Neuronal stem cell (in vitro differentiated cells): Measurements from ENCODE around the gene APC2.

Source experiments
- DNase-seq: peaks from one replicate; pipeline ENCODE4 v3.0.0-alpha.2; 2013; ENCODE audit warnings: low spot score
- H2AFZ ChIP-seq: one replicate; pipeline ENCODE4 v1.6.1; 2013; ENCODE audit warnings: mild to moderate bottlenecking, low read length, inconsistent platforms
- H2AK5ac ChIP-seq: 2 replicates; pipeline ENCODE4 v1.6.1; 2013; ENCODE audit warnings: low read depth, mild to moderate bottlenecking, inconsistent platforms, low read length, moderate library complexity, mixed read lengths
- H2BK120ac ChIP-seq: 2 replicates; pipeline ENCODE4 v1.6.1; 2013; ENCODE audit warnings: low read depth, mild to moderate bottlenecking, inconsistent platforms, low read length, moderate library complexity, mixed read lengths
- H2BK12ac ChIP-seq: one replicate; pipeline ENCODE4 v1.6.1; 2013; ENCODE audit warnings: low read length, inconsistent platforms
- H2BK15ac ChIP-seq: 2 replicates; pipeline ENCODE4 v1.6.1; 2013; ENCODE audit warnings: mild to moderate bottlenecking, low read length, inconsistent platforms, mixed read lengths
- H2BK5ac ChIP-seq: one replicate; pipeline ENCODE4 v1.6.1; 2013; ENCODE audit warnings: inconsistent platforms, mild to moderate bottlenecking, low read length, moderate library complexity
- H3K14ac ChIP-seq: one replicate; pipeline ENCODE4 v1.6.1; 2013; ENCODE audit warnings: low read length, inconsistent platforms
- H3K18ac ChIP-seq: 2 replicates; pipeline ENCODE4 v1.6.1; 2013; ENCODE audit warnings: low read length, inconsistent platforms
- H3K23ac ChIP-seq: 2 replicates; pipeline ENCODE4 v1.6.1; 2013; ENCODE audit warnings: low read depth, mild to moderate bottlenecking, mixed read lengths, low read length, inconsistent platforms; ENCODE audit not compliant: poor library complexity
- H3K27ac ChIP-seq: replicated peaks from 3 replicates; pipeline ENCODE4 v1.5.1; 2013; ENCODE audit warnings: low read length, inconsistent platforms
- H3K27me3 ChIP-seq, 3 experiments: 2 replicates each; pipeline ENCODE4 v1.6.1; 2013; ENCODE audit warnings: low read length in 3 of 3, mild to moderate bottlenecking in 2 of 3, inconsistent platforms in 1 of 3, low read depth in 1 of 3, mixed read lengths in 1 of 3, moderate library complexity in 1 of 3; ENCODE audit not compliant: control insufficient read depth in 3 of 3, insufficient read depth in 3 of 3
- H3K36me3 ChIP-seq, 2 donors: replicated peaks in 1 of 2; 2 replicates each; pipeline ENCODE4 v1.6.1; 2013; ENCODE audit warnings: low read length in 2 of 2; ENCODE audit not compliant: control insufficient read depth in 2 of 2, insufficient read depth in 2 of 2
- H3K4ac ChIP-seq: 2 replicates; pipeline ENCODE4 v1.6.1; 2013; ENCODE audit warnings: inconsistent platforms, mild to moderate bottlenecking, low read length, moderate library complexity
- H3K4me1 ChIP-seq, 2 donors: 1 replicate in 1 of 2; 2 replicates in 1 of 2; pipeline ENCODE4 v1.6.1; 2013; ENCODE audit warnings: low read length in 2 of 2, low read depth in 1 of 2; ENCODE audit not compliant: control insufficient read depth in 2 of 2, insufficient read depth in 1 of 2
- H3K4me2 ChIP-seq: one replicate; pipeline ENCODE4 v1.6.1; 2013; ENCODE audit warnings: mild to moderate bottlenecking, low read length, inconsistent platforms; ENCODE audit not compliant: insufficient read depth, poor library complexity, severe bottlenecking
- H3K4me3 ChIP-seq, 2 donors: 2 replicates each; pipeline ENCODE4 v1.5.1; 2013; ENCODE audit warnings: low read length in 2 of 2, mild to moderate bottlenecking in 2 of 2, inconsistent platforms in 1 of 2, moderate library complexity in 1 of 2
- H3K79me1 ChIP-seq: one replicate; pipeline ENCODE4 v1.6.1; 2013; ENCODE audit warnings: low read depth, mild to moderate bottlenecking, inconsistent platforms, low read length, moderate library complexity
- H3K9ac ChIP-seq: one replicate; pipeline ENCODE4 v1.6.1; 2013; ENCODE audit warnings: mild to moderate bottlenecking, low read depth, low read length, inconsistent platforms; ENCODE audit not compliant: poor library complexity
- H3K9me3 ChIP-seq, 2 donors: replicated peaks in 1 of 2; 2 replicates each; pipeline versions ENCODE3 to v1.6.1; 2013; ENCODE audit warnings: low read length in 2 of 2, mild to moderate bottlenecking in 2 of 2, inconsistent platforms in 1 of 2, low read depth in 1 of 2, mixed read lengths in 1 of 2, moderate library complexity in 1 of 2; ENCODE audit not compliant: control insufficient read depth in 2 of 2, insufficient read depth in 1 of 2
- H4K8ac ChIP-seq: one replicate; pipeline ENCODE4 v1.6.1; 2013; ENCODE audit warnings: low read depth, mild to moderate bottlenecking, inconsistent platforms, low read length, moderate library complexity
- H4K91ac ChIP-seq: one replicate; pipeline ENCODE4 v1.6.1; 2013; ENCODE audit warnings: low read length, low read depth, mild to moderate bottlenecking, inconsistent platforms; ENCODE audit not compliant: poor library complexity
- WGBS, 2 donors: extraction: QIAGEN DNeasy Blood & Tissue Kit; methylation state at CpG; one replicate each; pipeline ENCODE4 v1.1.7; 2013; ENCODE audit warnings: missing lambda C conversion rate in 2 of 2, mixed read lengths in 1 of 2; ENCODE audit not compliant: insufficient read length in 2 of 2, insufficient replicate concordance in 1 of 2; ENCODE audit errors: extremely low coverage in 2 of 2; 5-methylcytosine and 5-hydroxymethylcytosine counted together

The APC2 gene

GRCh38 chr19:1457031-1457739 is 7.3 kb downstream of the APC2 start:
- no peak overlapping the region for H3K4ac ChIP-seq
- WGBS, 2 donors = no CpG with 5 or more reads among the region's 48 CpGs
- no peaks in the 10 kb centered on the region for H3K9me3 ChIP-seq
- no peak overlapping the region for H3K4me3 ChIP-seq
- H3K27ac ChIP-seq = no peak overlapping the region
- no peak overlapping the region for H2AK5ac ChIP-seq
- no peak overlapping the region for H3K4me2 ChIP-seq
- H3K79me1 ChIP-seq = peaks cover 17% of the 10 kb centered on the region
- no peak for DNase-seq
- H3K4me1 ChIP-seq = peaks cover 15 to 16% of the 10 kb centered on the region in 2 donors
- H2AFZ ChIP-seq = no peak overlapping the region
- H4K8ac ChIP-seq = no peak overlapping the region
- peak overlapping the region; percentile 63 for H3K9ac ChIP-seq
- H3K23ac ChIP-seq = peak overlapping the region; percentile 80
- no peak overlapping the region for H2BK5ac ChIP-seq
- H3K27me3 ChIP-seq = no peaks in the 10 kb centered on the region
- peak overlapping the region; percentile 30 for H2BK12ac ChIP-seq
- H4K91ac ChIP-seq = no peak overlapping the region
- peak overlapping the region; percentile 28 for H3K18ac ChIP-seq
- no peak overlapping the region for H2BK15ac ChIP-seq
- H3K14ac ChIP-seq = no peak overlapping the region
- H3K36me3 ChIP-seq = peaks cover 34 to 95% of the 10 kb centered on the region in 2 donors
- H2BK120ac ChIP-seq = no peak overlapping the region

DNA sequence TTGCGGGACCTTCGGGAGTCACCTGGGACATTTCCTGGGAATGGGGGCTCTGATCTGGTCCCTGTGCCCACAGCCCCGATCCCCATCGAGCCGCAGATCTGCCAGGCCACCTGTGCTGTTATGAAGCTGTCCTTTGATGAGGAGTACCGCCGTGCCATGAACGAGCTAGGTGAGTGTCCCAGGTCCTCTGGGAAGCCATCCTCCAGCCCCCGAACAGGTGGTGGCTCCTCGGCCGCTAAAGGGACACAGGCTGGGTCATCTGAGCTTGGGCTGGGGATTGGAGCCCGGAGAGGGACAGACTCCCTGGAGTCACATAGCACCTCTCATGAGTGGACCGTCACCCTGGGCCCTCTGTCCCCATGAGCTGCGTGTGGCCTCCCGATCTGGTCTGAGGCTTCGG is 8.0 kb downstream of the APC2 start:
- no peak overlapping the region for H3K4me3 ChIP-seq
- H4K91ac ChIP-seq = no peak overlapping the region
- H3K27ac ChIP-seq = no peak overlapping the region
- no peak overlapping the region for H2BK15ac ChIP-seq
- no peak overlapping the region for H2BK12ac ChIP-seq
- no CpG with 5 or more reads among the region's 16 CpGs for WGBS, 2 donors
- H2BK5ac ChIP-seq = no peak overlapping the region
- H3K9ac ChIP-seq = no peak overlapping the region
- no peak overlapping the region for H3K4ac ChIP-seq
- H3K23ac ChIP-seq = peak overlapping the region; percentile 43
- peak overlapping the region; percentile 3 for H4K8ac ChIP-seq
- H2AFZ ChIP-seq = no peak overlapping the region
- H2BK120ac ChIP-seq = no peak overlapping the region
- H2AK5ac ChIP-seq = no peak overlapping the region
- no peak overlapping the region for H3K18ac ChIP-seq
- H3K4me1 ChIP-seq = peaks cover 8 to 9% of the 10 kb centered on the region in 2 donors
- H3K14ac ChIP-seq = no peak overlapping the region
- peaks cover 11% of the 10 kb centered on the region for H3K79me1 ChIP-seq
- no peaks in the 10 kb centered on the region for H3K9me3 ChIP-seq
- no peak for DNase-seq
- H3K36me3 ChIP-seq = peaks cover 34 to 91% of the 10 kb centered on the region in 2 donors
- no peak overlapping the region for H3K4me2 ChIP-seq
- H3K27me3 ChIP-seq = no peaks in the 10 kb centered on the region

DNA sequence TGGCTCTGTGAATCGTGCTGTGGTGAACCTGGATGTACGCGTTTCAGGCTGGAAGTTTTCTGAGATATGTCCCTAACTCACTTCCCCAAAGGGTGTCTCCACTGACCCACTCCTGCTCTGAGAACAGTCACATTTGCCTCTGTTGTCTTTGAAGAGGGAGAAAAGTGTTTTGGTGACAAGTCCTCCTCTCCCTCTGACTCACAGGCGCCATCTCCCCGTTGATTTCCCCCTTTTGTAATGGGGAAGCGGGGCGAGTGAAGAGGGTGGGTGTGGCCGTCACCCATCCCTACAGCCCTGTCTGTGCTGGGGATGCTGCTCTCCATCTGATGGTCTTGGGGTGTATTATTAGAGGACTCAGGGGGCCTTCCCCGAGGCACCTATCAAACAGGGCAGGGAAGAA is 9.6 kb downstream of the APC2 start:
- no peaks in the 10 kb centered on the region for H3K9me3 ChIP-seq
- H3K79me1 ChIP-seq = peaks cover 10% of the 10 kb centered on the region
- no peak overlapping the region for H2AK5ac ChIP-seq
- WGBS, 2 donors = no CpG with 5 or more reads among the region's 9 CpGs
- no peak overlapping the region for H2BK5ac ChIP-seq
- H3K18ac ChIP-seq = no peak overlapping the region
- no peak overlapping the region for H3K14ac ChIP-seq
- no peak overlapping the region for H3K4ac ChIP-seq
- DNase-seq = no peak
- no peak overlapping the region for H2BK120ac ChIP-seq
- peaks cover 31 to 90% of the 10 kb centered on the region in 2 donors for H3K36me3 ChIP-seq
- no peak overlapping the region for H3K27ac ChIP-seq
- no peak overlapping the region for H2AFZ ChIP-seq
- no peak overlapping the region for H3K9ac ChIP-seq
- no peak overlapping the region for H4K91ac ChIP-seq
- no peak overlapping the region for H2BK15ac ChIP-seq
- peaks cover 0 to 2% (median 0%) of the 10 kb centered on the region in 3 experiments for H3K27me3 ChIP-seq
- no peaks in the 10 kb centered on the region for H3K4me1 ChIP-seq
- no peak overlapping the region for H4K8ac ChIP-seq
- H3K4me2 ChIP-seq = no peak overlapping the region
- H3K23ac ChIP-seq = peak overlapping the region; percentile 13
- H2BK12ac ChIP-seq = no peak overlapping the region
- H3K4me3 ChIP-seq = no peak overlapping the region

GRCh38 chr19:1460033-1460995 is 10.4 kb downstream of the APC2 start:
- H3K36me3 ChIP-seq = peaks cover 33 to 89% of the 10 kb centered on the region in 2 donors
- H3K9me3 ChIP-seq = peaks cover 0 to 3% of the 10 kb centered on the region in 2 donors
- WGBS, 2 donors = no CpG with 5 or more reads among the region's 36 CpGs

More at GRCh38 chr19:1460033-1460995, 10.4 kb downstream of the APC2 start:
- no peak overlapping the region for H4K8ac ChIP-seq
- no peaks in the 10 kb centered on the region for H3K4me1 ChIP-seq
- H3K27me3 ChIP-seq = peaks cover 0 to 10% (median 3%) of the 10 kb centered on the region in 3 experiments
- no peak for DNase-seq
- no peak overlapping the region for H4K91ac ChIP-seq
- no peak overlapping the region for H2BK120ac ChIP-seq
- H3K9ac ChIP-seq = no peak overlapping the region
- no peak overlapping the region for H3K23ac ChIP-seq
- no peak overlapping the region for H3K4me3 ChIP-seq
- no peak overlapping the region for H2AFZ ChIP-seq
- no peak overlapping the region for H2BK12ac ChIP-seq
- no peak overlapping the region for H2BK5ac ChIP-seq
- H3K14ac ChIP-seq = no peak overlapping the region
- H3K18ac ChIP-seq = no peak overlapping the region
- no peak overlapping the region for H2AK5ac ChIP-seq
- no peak overlapping the region for H3K4ac ChIP-seq
- H3K27ac ChIP-seq = no peak overlapping the region
- H3K79me1 ChIP-seq = peaks cover 11% of the 10 kb centered on the region
- no peak overlapping the region for H2BK15ac ChIP-seq
- no peak overlapping the region for H3K4me2 ChIP-seq
